Lower lobe of right lung (tissue), 2 donors: ENCODE data around the gene UVRAG. TPM values are rescaled to one million over a fixed set of nuclear protein-coding genes. Genes with fewer than 3 reads are reported as not detected.

ENCODE experiments used
- ATAC-seq, 2 donors: fragments of 200-7000 bp; cut with Tn5 transposase; one replicate each; pipeline ENCODE4 v1.9.1; 2020 to 2022; ENCODE audit warnings: mild to moderate bottlenecking in 2 of 2, moderate library complexity in 2 of 2
- DNase-seq: peaks from one replicate; pipeline ENCODE4 v3.0.0-alpha.2; 2020
- H3K27ac ChIP-seq: fragments of 200-600 bp; one replicate; pipeline ENCODE4 v1.8.0; 2022
- H3K27me3 ChIP-seq: fragments of 200-600 bp; one replicate; pipeline ENCODE4 v1.8.0; 2022; ENCODE audit warnings: low read depth
- H3K36me3 ChIP-seq: fragments of 200-600 bp; one replicate; pipeline ENCODE4 v1.8.0; 2022; ENCODE audit warnings: mild to moderate bottlenecking
- H3K4me1 ChIP-seq: fragments of 200-600 bp; one replicate; pipeline ENCODE4 v1.8.0; 2022
- H3K4me3 ChIP-seq: fragments of 200-600 bp; one replicate; pipeline ENCODE4 v1.8.0; 2022; ENCODE audit warnings: mild to moderate bottlenecking
- H3K9me3 ChIP-seq: fragments of 200-600 bp; one replicate; pipeline ENCODE4 v1.8.0; 2022
- CTCF ChIP-seq: fragments of 200-600 bp; IDR thresholded peaks from one replicate; pipeline ENCODE4 v1.8.0; 2022; ENCODE audit warnings: antibody characterized with exemption, mild to moderate bottlenecking
- intact Hi-C: fragments of 100-400 bp; cut with DNase I; formaldehyde crosslinking; loops from one replicate; pipeline ENCODE4 v1.11.0; 2022
- total RNA-seq: library from RNA; stranded (reverse); fragmentation: NEBNext Ultra II Directional; extraction: Animal tissue kit (Norgen Biotek cat#: 25700); gene quantifications from one replicate; pipeline ENCODE4 v1.2.1, GENCODE V29; 2021
- donor health status: DM: no; HTN: yes; CAD: no; lungs with severe emphysema.

UVRAG gene
- total RNA-seq, 1 donor from 2014 or later = 36.0 TPM

- no peaks in the 10 kb centered on the region for H3K4me1 ChIP-seq
- DNase-seq = no peak
- no peak for TF ChIP-seq CTCF
- H3K4me3 ChIP-seq = no peak overlapping the region
- H3K27me3 ChIP-seq = no peaks in the 10 kb centered on the region
- no peak overlapping the region for H3K27ac ChIP-seq
- intact Hi-C loops = no loop called here
- H3K36me3 ChIP-seq = no peaks in the 10 kb centered on the region
- no peak for ATAC-seq
- no peaks in the 10 kb centered on the region for H3K9me3 ChIP-seq
These were observed 30.5 kb upstream of the UVRAG start for GRCh38 chr11:75784506-75784905.

GRCh38 chr11:75785187-75785586, 29.8 kb upstream of the UVRAG start:
- Histone ChIP-seq H3K4me3 (no peak overlapping the region), H3K27me3 (no peaks in the 10 kb centered on the region), H3K27ac (no peak overlapping the region), H3K4me1 (no peaks in the 10 kb centered on the region), H3K36me3 (no peaks in the 10 kb centered on the region), H3K9me3 (no peaks in the 10 kb centered on the region)
- no peak for DNase-seq
- intact Hi-C loops = no loop called here
- no peak for TF ChIP-seq CTCF
- ATAC-seq = no peak

GRCh38 chr11:75786101-75786736, 28.8 kb upstream of the UVRAG start:
- ATAC-seq (peak; percentile 25 to 50), DNase-seq (no peak)
- no peak for TF ChIP-seq CTCF
- no peak overlapping the region for H3K4me3 ChIP-seq
- intact Hi-C loops = no loop called here
- H3K36me3 ChIP-seq = no peaks in the 10 kb centered on the region
- no peak overlapping the region for H3K27ac ChIP-seq
- no peaks in the 10 kb centered on the region for H3K4me1 ChIP-seq
- no peaks in the 10 kb centered on the region for H3K27me3 ChIP-seq
- H3K9me3 ChIP-seq = no peaks in the 10 kb centered on the region

GRCh38 chr11:75789521-75789920, 25.5 kb upstream of the UVRAG start:
- Histone ChIP-seq H3K9me3 (no peaks in the 10 kb centered on the region), H3K36me3 (no peaks in the 10 kb centered on the region), H3K4me1 (no peaks in the 10 kb centered on the region), H3K27ac (no peak overlapping the region), H3K27me3 (no peaks in the 10 kb centered on the region), H3K4me3 (no peak overlapping the region)
- no peak for TF ChIP-seq CTCF
- intact Hi-C loops = no loop called here
- no peak for ATAC-seq
- no peak for DNase-seq

GRCh38 chr11:75790986-75791385, 24.0 kb upstream of the UVRAG start:
- intact Hi-C loops = no loop called here

More at GRCh38 chr11:75790986-75791385, 24.0 kb upstream of the UVRAG start:
- H3K27ac ChIP-seq = no peak overlapping the region
- no peaks in the 10 kb centered on the region for H3K27me3 ChIP-seq
- ATAC-seq (no peak), DNase-seq (no peak)
- H3K4me1 ChIP-seq = no peaks in the 10 kb centered on the region
- no peaks in the 10 kb centered on the region for H3K36me3 ChIP-seq
- no peak for TF ChIP-seq CTCF
- no peak overlapping the region for H3K4me3 ChIP-seq
- H3K9me3 ChIP-seq = no peaks in the 10 kb centered on the region
